ENCODE measurements around the gene RAB31.
"Not testable (repeated sequence)": the region's sequence is repeated elsewhere in the genome, so short reads cannot be mapped to it uniquely, and the experiment has no call there.

Gene RAB31

DNA sequence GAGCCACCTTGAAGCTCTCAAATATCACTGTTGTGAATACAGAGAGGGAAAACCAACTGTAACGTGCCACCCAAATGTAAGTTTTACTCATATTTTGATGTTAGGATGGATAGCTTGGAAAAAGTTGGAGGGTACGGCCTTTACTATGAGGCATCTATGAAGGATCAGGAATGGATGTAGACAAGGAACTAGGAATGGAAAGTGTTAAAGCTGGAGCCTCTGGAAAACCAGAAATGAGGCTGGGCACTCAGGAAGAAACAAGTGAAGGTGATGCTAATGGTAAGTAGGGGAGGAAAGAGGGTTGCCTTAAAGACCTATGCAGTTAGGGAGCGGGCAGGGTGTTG, 177.9 kb downstream of the RAB31 start:
- TF ChIP-seq, protein P1, sequence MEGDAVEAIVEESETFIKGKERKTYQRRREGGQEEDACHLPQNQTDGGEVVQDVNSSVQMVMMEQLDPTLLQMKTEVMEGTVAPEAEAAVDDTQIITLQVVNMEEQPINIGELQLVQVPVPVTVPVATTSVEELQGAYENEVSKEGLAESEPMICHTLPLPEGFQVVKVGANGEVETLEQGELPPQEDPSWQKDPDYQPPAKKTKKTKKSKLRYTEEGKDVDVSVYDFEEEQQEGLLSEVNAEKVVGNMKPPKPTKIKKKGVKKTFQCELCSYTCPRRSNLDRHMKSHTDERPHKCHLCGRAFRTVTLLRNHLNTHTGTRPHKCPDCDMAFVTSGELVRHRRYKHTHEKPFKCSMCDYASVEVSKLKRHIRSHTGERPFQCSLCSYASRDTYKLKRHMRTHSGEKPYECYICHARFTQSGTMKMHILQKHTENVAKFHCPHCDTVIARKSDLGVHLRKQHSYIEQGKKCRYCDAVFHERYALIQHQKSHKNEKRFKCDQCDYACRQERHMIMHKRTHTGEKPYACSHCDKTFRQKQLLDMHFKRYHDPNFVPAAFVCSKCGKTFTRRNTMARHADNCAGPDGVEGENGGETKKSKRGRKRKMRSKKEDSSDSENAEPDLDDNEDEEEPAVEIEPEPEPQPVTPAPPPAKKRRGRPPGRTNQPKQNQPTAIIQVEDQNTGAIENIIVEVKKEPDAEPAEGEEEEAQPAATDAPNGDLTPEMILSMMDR (IDR thresholded peaks at IDR 0.05; ENCODE audit: borderline replicate concordance, control extremely low read depth, extremely low read depth, insufficient read depth, missing control alignments), result no peak
- in situ Hi-C loops (cut with MboI; ENCODE audit: low sequenced_read_pairs, unreplicated experiment), result no loop called here
- no peak for DNase-seq (ENCODE audit: low spot score)

DNA sequence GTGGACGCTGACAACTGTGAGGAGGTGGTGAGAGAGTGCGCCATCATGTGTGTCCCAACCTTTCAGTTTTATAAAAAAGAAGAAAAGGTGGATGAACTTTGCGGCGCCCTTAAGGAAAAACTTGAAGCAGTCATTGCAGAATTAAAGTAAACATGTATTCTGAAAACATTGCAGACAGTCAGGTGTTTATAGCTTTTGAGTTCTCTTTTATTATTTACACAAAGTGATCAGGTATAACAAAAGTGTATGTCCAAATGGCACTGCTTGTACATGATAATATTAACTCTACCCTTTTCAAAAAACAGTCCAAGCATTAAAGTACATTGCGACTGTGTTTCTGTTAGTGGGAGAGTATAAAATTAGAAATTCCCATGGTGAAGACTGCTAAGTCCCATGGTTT, 179.9 kb downstream of the RAB31 start:
- in situ Hi-C loops (cut with MboI; ENCODE audit: low sequenced_read_pairs, unreplicated experiment), result no loop called here
- DNase-seq (ENCODE audit: low spot score), result no peak
- TF ChIP-seq, protein P1 (IDR thresholded peaks at IDR 0.05; ENCODE audit: borderline replicate concordance, control extremely low read depth, extremely low read depth, insufficient read depth, missing control alignments), result no peak

DNA sequence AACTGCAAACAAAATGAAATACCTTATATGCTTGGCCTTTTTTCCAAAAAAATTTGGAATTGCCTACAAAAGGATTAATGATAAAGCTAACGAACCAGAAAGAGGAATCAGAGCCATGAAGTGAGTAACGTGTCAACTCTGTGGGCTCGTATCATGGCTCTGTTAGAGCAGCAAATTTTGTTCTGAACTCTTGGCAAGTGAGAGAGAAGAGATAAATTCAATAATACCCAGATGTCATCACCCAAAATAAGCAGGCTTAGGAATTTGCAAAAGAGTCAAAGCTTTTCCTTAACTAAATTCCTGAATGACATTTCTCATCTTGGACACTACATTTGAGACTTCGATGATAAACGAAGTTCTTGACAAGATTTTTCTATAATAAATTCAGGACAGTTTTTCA, 182.1 kb downstream of the RAB31 start:
- no peak for DNase-seq (ENCODE audit: low spot score)
- TF ChIP-seq, protein P1 (IDR thresholded peaks at IDR 0.05; ENCODE audit: borderline replicate concordance, control extremely low read depth, extremely low read depth, insufficient read depth, missing control alignments), result no peak
- in situ Hi-C loops (cut with MboI; ENCODE audit: low sequenced_read_pairs, unreplicated experiment), result no loop called here

DNA sequence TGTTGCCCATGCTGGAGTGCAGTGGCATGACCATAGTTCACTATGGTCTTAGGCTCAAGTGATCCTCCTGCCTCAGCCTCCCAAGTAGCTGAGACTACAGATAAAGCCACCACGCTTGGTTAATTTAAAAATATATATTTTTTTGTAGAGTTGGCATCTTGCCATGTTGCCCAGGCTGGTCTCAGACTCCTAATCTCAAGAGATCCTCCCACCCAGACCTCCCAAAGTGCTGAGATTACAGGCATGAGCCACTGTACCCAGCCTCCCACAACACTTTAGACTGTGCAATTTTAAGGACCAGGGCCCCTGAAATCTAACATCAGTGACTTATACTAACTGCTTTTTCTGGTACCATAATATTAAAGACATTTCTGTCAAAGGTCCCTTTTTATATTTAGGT, 182.9 kb downstream of the RAB31 start:
- in situ Hi-C loops (cut with MboI; ENCODE audit: low sequenced_read_pairs, unreplicated experiment), result no loop called here

DNA sequence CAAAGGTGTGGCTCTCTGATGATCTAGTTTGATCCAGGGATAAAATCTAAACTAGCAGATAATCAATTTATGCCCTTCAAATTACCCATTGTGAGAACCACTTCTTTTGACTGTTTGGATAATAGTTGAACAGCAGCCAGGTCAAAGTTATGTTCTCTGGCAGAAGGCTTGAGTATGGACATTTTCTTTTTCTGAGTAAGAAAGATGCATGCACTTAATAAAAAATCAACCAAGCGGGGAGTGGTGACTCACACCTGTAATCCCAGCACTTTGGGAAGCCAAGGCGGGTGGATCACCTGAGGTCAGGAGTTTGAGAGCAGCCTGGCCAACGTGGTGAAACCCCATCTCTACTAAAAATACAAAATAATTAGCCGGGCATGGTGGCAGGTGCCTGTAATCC, 183.4 kb downstream of the RAB31 start:
- in situ Hi-C loops (cut with MboI; ENCODE audit: low sequenced_read_pairs, unreplicated experiment); DNase-seq (ENCODE audit: low spot score): not testable (repeated sequence)

More for the DNA sequence above, 182.9 kb downstream of the RAB31 start:
- DNase-seq (ENCODE audit: low spot score), result no peak
- TF ChIP-seq, protein P1 (IDR thresholded peaks at IDR 0.05; ENCODE audit: borderline replicate concordance, control extremely low read depth, extremely low read depth, insufficient read depth, missing control alignments), result no peak

DNA sequence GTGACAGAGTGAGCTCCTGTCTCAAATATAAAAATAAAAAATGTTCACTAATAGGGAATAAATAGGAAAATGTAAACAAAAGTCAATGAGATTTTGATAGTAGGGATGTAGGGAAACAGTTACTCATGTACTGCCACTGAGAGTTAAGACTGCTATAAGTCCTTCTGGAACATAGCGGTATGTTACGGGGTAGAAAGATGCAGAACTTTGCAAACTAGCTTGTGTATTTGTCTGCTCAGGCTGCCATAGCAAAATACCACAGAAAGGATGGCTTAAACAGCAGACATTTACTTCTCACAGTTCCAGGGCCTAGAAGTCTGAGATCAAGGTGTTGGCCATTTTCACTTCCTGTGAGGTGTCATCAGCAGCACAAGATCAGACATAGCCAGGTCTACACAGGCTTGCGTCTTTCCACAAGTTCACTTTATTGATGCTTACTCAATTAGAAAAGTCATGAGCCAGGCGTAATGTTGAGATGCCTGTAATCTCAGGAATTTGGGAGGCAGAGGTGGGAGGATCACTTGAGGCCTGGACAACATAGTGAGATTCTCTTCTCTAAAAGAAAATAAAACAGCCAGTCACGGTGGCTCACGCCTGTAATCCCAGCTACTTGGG, 186.5 kb downstream of the RAB31 start:
- no peak for DNase-seq (ENCODE audit: low spot score)
- in situ Hi-C loops (cut with MboI; ENCODE audit: low sequenced_read_pairs, unreplicated experiment), result no loop called here
- TF ChIP-seq, protein P1 (IDR thresholded peaks at IDR 0.05; ENCODE audit: borderline replicate concordance, control extremely low read depth, extremely low read depth, insufficient read depth, missing control alignments), result no peak

DNA sequence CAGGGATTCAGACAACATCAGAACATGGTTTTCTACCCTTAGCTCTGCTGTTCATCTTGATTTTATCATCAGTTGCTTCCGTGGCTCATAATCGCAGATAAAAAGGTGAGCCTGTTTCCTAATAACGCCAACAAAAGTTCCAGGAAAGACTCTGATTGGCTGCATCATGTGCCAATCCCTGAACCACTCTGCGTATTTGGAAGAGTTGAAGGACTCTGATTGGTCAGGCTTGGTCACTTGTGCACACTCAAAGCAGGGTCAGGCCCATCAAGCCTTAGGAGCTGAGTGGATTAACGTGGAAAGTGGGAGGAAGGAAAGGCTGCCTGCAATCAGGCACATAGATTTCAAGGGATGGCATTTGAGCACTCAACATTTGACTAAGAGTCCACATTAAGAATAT, 189.0 kb downstream of the RAB31 start:
- in situ Hi-C loops (cut with MboI; ENCODE audit: low sequenced_read_pairs, unreplicated experiment), result no loop called here
- DNase-seq (ENCODE audit: low spot score), result no peak
- TF ChIP-seq, protein P1 (IDR thresholded peaks at IDR 0.05; ENCODE audit: borderline replicate concordance, control extremely low read depth, extremely low read depth, insufficient read depth, missing control alignments), result no peak

DNA sequence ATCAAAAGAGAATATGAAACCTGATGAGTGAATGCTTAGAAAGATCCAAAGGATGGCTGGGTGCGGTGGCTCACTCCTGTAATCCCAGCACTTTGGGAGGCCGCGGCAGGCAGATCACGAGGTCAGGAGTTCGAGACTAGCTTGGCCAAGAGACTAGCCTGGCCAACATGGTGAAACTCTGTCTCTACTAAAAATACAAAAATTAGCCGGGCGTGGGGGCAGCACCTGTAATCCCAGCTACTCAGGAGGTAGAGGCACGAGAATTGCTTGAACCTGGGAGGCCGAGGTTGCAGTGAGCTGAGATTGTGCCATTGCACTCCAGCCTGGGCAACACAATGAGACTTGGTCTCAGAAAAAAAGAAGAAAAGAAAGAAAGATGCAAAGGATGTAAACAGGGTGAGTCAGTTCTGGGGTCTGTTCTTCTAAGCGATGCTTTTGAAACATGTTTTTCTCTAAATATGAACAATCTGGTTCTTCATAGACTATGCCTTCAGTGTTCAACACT, 189.7 kb downstream of the RAB31 start:
- DNase-seq (ENCODE audit: low spot score); in situ Hi-C loops (cut with MboI; ENCODE audit: low sequenced_read_pairs, unreplicated experiment): not testable (repeated sequence)
